Activated naive CD4-positive, alpha-beta T cell (primary cell): Measurements from ENCODE around the gene ZNRD2.
"Not testable (repeated sequence)": the region's sequence is repeated elsewhere in the genome, so short reads cannot be mapped to it uniquely, and the experiment has no call there.

Experiments
- DNase-seq, 4 experiments: peaks; one replicate each; lab custom pipeline; 2025; lab: John Stamatoyannopoulos, UW

Gene ZNRD2, protein sequence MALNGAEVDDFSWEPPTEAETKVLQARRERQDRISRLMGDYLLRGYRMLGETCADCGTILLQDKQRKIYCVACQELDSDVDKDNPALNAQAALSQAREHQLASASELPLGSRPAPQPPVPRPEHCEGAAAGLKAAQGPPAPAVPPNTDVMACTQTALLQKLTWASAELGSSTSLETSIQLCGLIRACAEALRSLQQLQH

DNA sequence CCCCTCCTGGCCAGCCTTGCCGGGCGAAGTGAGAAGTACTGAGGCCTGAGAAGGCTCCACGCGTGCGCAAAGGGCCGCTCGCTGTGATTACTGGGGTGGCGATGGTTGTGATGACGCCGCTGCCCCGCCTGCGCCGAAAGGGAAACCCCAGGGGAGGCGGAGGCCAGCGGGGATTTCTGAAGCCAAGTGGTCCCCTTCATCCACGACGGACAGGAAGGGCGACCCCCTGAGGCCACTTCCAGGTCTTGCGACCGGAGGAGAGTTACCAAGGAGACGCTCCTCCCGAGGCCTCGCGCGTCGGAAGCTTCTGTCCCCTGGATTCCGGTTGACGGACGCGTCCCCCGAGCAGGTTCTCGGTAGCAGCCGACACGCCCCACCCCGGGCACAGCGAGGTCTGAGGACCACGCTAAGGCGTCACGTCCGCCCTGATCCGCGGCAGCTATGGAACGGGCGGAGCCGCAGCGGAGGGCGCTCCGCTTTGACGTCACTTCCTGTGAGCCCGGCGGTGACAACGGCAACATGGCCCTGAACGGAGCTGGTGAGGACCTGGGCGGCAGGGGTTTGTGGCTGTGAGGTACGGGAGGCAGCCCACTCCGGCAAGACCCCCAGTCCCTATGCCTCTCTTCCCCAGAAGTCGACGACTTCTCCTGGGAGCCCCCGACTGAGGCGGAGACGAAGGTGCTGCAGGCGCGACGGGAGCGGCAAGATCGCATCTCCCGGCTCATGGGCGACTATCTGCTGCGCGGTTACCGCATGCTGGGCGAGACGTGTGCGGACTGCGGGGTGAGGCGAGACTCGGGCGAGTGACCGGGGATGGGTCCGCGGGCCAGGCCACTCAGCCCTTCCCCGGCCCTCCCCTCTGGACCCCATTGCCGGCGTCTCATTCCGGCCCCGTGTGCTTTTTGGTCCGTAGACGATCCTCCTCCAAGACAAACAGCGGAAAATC lies at the start of gene ZNRD2:
ZNRD2 (plus strand) TSS at position 505 of the 946 bp plus-strand sequence; CDS start at position 520, 15 bp downstream.
- peak; percentile 97 to 99 (median 98) for DNase-seq

DNA sequence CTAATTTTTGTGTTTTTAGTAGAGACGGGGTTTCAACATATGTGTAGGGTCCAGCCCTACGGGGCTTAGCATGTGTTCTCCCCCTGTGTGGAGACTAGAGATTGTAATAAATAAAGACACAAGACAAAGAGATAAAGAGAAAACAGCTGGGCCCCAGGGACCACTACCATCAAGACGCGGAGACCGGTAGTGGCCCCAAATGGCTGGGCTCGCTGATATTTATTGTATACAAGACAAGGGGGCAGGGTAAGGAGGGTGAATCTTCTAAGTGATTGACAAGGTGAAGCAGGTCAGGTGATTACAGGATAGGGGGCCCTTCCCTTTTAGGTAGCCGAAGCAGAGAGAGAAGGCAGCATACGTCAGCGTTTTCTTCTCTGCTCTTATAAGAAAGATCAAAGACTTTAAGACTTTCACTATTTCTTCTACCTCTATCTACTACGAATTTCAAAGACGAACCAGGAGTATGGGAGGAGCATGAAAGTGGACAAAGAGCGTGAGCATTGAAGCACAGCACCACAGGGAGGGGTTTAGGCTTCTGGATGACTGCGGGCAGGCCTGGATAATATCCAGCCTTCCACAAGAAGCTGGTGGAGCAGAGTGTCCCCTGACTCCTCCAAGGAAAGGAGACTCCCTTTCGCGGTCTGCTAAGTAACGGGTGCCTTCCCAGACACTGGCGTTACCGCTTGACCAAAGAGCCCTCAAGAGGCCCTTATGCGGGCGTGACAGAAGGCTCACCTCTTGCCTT lies 48.3 kb upstream of the ZNRD2 start:
- not testable (repeated sequence) for DNase-seq

DNA sequence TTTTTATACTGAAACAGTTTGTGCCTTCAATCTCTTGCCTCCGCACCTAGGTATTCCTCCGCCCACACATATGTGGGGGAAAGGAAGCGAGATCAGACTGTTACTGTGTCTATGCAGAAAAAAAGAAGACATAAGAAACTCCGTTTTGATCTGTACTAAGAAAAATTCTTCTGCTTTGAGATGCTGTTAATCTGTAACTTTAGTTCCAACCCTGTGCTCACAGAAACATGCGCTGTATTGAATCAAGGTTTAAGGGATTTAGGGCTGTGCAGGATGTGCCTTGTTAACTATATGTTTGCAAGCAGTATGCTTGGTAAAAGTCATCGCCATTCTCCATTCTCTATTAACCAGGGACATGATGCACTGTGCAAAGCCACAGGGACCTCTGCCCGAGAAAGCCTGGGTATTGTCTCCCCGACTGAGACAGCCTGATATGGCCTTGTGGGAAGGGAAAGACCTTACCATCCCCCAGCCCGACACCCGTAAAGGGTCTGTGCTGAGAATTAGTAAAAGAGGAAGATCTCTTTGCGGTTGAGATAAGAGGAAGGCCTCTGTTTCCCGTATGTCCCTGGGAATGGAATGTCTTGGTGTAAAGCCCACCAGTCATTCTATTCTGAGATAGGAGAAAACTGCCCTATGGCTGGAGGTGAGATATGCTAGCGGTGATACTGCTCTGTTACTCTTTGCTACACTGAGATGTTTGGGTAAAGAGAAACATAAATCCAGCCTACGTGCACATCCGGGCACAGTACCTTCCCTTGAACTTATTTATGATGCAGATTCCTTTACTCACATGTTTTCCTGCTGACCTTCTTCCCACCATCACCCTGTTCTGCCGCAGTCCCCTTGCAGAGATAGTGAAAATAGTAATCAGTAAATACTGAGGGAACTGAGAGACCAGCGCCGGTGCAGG lies 47.3 kb upstream of the ZNRD2 start:
- not testable (repeated sequence) for DNase-seq

DNA sequence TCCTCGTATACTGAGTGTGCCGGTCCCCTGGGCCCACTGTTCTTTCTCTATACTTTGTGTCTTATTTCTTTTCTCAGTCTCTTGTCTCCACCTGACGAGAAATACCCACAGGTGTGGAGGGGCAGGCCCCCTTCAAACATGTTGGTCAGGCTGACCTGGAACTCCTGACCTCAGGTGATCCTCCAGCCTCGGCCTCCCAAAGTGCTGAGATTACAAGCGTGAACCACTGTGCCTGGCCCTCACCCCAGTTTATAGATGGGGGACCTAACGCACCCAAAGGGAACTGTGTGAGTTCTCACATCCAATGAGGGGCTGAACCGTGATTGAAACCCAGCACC lies 46.7 kb upstream of the ZNRD2 start:
- DNase-seq, result not testable (repeated sequence)

DNA sequence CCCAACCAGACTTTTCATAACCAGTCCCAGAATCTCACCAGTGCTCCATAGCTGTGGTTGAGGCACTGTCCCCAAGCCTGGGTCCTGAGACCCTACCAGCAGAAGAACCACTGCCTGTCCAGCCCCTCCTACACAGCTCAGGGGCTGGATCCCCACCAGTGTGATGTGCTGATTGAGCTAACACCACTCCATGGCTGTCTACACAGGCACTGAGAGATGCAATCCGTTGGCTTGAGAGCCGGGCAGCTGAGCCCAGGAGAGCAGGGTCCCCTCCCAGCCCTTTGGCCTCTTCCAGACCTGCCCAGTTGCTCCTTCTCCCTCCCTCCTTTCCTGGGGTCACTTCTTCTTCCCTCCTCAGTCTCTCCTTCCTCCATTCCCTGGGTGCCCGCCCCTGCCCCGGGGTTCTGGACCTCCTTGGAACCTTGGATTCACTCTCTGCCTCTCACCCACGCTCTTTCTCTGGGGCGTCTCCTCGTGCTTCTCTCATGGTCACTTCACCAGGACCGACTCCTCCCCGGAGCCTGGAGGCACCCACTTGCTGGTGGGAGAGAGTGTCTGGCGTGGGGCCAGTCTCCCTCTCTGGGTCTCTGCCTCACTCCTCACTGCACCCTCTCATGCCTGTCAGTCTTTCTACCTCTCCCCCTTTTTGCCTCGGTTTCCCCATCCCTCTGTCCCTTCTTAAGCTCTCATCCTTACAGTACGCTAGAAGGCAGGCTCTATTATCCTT lies 46.1 kb upstream of the ZNRD2 start:
- no peak for DNase-seq

DNA sequence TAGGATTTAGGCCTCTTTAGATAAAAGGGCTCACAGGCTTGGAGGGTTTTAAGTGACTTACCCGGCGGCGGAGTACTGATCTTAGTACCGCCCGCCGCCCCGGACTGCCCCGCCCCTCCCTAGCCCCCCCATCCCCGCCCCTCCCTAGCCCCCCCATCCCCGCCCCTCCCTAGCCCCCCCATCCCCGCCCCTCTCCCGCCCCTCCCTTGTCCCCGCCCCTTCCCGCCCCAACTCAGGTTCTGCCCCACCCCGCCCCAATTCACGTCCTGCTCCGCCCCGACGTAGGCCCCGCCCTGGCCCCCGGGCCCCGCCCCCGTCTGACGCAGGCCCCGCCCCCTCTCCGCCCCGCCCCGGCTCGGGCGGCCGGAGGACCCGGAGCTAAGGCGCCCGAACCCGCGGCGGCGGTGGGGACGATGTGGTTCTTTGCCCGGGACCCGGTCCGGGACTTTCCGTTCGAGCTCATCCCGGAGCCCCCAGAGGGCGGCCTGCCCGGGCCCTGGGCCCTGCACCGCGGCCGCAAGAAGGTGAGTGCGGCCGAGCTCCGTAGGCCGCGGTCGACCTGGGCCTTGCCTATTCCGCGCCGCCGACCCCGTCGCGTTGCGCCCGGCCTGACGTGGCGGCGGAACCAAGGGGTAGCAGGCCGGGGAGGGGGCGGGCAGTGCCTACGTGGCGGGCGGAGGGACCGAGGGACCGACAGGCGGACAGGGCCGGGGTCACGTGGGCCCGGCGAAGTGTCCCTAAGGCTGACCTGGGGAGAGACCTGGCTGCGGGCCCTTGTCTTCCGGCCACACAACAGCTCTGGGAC lies 45.3 kb upstream of the ZNRD2 start, which contains the start of gene SCYL1:
SCYL1 (plus strand) TSS at position 343 of the 805 bp plus-strand sequence; CDS start at position 414, 71 bp downstream.
- DNase-seq, result peak; percentile 64 to 84 (median 72)

DNA sequence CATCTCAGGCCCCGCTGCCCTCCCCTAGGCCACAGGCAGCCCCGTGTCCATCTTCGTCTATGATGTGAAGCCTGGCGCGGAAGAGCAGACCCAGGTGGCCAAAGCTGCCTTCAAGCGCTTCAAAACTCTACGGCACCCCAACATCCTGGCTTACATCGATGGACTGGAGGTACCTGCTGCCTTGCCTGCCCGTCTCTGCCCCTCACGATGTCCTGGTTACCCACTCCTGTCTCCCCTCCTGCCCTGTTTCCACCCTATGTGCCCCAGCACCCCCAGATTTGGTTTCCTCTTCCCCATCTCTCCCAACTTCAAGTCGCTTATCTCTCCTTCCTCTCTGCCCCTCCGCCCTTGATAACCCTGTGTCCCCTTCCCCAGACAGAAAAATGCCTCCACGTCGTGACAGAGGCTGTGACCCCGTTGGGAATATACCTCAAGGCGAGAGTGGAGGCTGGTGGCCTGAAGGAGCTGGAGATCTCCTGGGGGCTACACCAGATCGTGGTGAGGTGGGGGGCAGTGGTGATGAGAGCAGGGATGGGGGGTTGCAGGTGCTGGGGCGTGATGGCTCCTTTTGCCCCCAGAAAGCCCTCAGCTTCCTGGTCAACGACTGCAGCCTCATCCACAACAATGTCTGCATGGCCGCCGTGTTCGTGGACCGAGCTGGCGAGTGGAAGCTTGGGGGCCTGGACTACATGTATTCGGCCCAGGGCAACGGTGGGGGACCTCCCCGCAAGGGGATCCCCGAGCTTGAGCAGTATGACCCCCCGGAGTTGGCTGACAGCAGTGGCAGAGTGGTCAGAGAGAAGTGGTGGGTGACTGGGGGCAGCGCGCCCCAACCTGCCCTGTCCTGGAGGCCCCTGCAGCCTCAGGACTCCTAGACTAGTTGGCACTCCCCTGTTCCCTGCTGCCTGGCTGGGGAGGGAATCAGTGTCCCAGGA lies 44.5 kb upstream of the ZNRD2 start:
- no peak for DNase-seq

DNA sequence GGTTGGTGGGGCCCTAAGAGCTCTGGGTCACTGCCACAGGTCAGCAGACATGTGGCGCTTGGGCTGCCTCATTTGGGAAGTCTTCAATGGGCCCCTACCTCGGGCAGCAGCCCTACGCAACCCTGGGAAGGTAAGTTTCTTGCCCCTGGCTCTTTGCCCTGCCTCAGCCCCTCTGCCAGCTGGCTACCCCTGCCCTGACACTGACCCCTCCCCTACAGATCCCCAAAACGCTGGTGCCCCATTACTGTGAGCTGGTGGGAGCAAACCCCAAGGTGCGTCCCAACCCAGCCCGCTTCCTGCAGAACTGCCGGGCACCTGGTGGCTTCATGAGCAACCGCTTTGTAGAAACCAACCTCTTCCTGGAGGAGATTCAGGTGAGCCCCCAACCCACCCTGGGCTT lies 43.5 kb upstream of the ZNRD2 start:
- no peak for DNase-seq

DNA sequence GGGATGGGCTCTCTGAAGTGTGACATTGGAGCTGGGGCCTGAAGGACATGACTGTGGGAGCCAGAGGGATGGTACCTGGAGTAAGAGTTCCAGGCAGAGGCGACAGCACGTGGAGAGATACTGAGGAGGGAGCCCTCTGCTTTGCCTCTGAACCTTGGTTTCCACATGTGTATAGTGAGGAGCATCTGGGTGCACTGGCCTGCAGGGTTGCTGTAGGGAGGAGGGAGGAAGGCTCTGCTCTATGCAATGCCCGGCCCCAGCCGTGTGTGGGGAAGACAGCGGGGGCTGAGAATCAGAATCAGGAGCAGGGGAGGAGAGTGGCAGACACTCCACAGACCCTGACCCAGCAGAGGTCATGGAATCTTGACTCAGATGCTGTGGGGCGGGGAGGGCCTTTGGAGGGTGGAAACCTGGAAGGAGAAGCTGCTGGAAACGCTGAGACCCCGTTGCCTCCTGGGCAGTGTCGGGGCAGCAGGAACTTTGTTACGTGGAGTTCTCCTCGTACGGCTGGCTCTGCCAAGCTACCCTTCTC lies 41.4 kb upstream of the ZNRD2 start:
- no peak for DNase-seq

DNA sequence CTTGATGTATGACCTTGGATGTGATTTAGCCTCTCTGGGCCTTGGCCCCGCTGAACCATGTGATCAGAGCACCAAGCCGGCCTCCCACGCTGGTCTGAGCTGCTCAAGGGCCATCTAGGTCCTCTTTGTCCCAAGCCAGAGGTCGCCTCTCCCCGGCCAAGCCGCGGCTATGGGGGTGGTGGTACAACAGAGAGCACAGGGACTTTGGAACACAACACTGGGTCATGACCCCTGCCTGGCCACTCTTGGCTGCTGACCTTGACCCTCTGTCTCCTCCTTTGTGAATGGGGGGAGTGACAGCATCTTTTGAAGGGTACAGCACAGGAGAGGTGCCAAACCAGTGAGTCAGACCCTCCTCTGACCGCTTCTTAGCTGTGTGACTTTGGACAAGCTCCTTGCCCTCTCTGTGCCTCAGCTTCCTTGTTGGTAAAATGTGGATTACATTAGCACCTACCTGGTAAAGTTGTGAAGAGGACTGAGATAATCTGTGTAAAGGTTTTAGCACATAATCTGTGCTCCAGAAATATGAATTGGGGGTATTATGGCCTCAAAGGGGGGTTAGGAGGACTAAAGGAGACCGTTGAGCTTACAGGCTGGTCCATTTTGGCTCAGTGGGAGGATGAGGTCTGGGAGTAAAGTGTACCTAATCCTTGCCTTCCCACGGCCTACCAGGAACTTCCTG lies 40.7 kb upstream of the ZNRD2 start:
- no peak for DNase-seq

DNA sequence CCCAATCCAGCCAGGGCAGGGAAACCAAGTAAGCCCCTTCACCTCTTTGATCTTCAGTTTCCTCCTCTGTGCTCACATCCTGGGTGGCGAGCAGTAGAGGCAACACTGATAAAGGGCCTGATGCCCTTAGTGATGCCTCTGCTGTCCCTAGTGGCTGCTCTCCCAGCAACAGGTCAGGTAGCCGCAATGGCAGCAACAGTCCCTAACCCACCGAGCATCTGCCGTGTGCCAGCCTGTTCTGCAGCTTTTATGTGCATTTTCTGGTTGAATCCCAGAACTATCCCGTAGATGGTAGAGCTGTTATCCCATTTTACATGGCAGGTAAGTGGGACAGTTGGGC lies 40.1 kb upstream of the ZNRD2 start:
- DNase-seq, result no peak

DNA sequence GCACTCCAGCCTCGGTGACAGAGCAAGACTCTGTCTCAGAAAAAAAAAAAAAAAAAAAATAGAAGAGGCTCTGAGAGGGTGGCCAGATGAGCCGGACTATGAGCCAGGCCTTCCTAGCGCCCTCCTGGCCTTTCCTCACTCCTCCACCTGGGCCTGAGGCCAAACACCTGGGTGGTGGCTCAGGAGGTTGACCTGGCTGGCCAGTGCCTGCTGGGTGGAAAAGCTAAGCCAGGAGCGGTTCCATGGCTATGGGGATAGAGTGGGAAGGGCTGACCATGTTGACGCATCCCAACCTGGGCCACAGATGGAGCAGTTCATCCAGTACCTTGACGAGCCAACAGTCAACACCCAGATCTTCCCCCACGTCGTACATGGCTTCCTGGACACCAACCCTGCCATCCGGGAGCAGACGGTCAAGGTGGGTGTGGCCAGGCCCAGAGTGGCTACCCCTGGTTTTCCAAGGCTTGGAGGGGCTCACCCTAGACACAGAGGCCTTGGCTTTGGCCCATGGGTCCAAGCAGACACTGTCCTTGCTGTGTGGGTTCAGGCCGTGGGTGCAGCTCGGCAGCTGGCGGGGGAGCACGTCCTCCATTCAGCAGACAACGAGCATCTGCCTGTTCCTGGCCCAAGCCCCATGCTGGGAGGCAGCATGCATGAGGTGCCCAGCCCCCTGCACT lies 37.8 kb upstream of the ZNRD2 start:
- no peak for DNase-seq

DNA sequence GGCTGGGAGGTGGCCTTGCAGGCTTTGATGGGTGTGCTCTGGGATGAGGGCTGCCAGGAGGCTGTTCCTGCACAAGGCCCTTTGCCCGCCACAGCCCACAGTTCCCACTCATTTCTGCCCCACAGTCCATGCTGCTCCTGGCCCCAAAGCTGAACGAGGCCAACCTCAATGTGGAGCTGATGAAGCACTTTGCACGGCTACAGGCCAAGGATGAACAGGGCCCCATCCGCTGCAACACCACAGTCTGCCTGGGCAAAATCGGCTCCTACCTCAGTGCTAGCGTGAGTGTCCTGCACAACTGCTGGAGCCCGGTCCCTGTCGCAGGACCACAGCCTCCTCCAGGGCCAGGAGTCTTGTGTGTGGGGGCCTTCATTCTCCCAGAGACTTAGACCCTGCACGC lies 35.2 kb upstream of the ZNRD2 start:
- no peak for DNase-seq

DNA sequence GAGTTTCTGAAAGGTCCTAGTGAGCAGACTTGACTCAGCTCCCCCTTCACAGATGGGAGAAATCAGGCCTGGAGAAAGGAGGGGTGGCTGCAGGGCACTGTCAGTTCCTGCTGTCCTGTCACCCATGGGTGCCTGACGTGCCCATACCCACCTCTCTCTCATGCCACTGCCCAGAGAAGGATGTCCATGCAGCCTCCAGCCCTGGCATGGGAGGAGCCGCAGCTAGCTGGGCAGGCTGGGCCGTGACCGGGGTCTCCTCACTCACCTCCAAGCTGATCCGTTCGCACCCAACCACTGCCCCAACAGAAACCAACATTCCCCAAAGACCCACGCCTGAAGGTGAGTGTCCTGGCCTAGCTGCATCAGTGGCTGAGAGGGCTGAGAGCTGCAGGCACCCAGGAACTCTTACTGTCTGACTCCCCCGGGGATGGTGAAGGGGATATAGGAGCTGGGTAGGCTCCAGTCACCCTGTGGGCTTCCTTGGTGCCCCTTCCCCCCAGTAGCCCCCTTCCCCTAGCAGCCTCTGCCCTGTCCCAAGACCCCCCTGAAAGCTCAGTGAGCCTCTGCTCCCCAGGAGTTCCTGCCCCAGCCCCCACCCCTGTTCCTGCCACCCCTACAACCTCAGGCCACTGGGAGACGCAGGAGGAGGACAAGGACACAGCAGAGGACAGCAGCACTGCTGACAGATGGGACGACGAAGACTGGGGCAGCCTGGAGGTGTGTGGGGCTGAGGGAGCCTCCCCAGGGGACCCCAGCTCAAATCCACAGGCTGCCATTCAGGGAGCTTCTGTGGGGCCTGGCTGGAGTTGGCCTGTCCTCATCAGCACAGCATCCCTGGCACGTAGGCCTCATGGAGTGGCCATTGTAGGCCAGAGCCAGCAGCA lies 33.6 kb upstream of the ZNRD2 start:
- no peak for DNase-seq

DNA sequence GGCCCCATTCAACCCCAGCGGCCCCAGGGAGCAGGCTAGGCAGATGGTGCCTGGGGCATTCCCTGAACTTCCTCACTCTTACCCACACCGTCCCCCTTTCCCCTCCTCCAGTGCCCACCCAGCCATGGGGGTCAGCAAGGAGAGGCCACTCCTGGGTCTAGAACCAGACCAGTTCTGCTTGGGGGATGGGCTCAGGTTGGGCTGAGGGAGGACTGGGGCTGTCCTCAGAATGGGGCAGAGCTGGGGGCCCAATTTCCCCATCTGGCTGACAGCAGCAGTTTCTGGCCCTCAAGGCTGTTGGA lies 33.0 kb upstream of the ZNRD2 start:
- DNase-seq, result no peak

DNA sequence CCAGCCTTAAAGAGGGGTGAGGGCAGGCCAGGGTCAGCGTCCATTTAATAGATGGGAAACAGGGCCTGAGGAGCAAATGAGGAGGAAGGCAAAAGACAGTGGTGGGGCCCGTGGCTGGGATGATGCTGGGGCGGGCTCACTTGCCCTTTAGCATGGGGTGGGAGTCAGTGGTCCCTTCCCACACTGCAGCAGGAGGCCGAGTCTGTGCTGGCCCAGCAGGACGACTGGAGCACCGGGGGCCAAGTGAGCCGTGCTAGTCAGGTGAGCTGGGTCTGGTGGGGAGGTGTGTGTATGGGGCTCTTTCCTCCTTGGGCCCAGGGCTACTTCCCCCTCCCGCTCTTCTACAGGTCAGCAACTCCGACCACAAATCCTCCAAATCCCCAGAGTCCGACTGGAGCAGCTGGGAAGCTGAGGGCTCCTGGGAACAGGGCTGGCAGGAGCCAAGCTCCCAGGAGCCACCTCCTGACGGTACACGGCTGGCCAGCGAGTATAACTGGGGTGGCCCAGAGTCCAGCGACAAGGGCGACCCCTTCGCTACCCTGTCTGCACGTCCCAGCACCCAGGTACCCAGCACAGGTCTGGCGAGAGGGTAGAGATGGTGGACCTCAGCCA lies 32.6 kb upstream of the ZNRD2 start:
- DNase-seq, result no peak
